Measurements from ENCODE around the gene CAPN12. TPM values are rescaled to one million over a fixed set of nuclear protein-coding genes. Genes with fewer than 3 reads are reported as not detected.

The CAPN12 gene
- total and polyA plus RNA-seq, 10 of the 15 experiments (the other 5 are each of a cell fraction or from before 2014, with no cell fraction given) = 0.64 to 4.6 (median 2.0) TPM

DNA sequence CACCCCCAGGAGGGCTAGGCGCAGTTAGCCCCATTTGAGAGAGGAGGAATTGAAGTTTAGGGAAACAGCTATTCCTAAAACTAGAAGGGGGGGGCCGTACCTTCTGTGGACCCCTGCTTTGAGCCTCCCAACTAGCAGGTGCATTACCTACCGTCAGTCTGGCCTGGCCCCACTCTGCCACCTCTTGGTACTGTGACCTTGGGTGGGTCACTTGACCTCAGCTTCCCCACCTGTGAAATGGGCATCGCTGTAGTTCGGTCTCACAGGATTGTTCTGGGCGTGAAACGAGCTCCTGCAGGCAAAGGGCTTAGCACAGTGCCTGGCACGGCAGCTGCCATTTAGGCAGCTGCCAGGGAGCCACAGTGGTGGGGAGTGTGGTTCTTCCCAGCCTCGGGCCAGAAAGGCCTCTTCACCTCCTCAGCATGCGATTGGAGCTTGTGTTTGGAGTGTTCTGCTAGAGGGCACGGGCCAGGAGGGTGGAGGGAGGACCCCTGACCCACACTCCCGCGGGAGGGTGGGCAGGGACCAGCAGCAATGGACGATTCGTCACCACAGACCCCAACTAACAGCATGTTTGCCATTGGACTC lies 32.0 kb downstream of the CAPN12 start:
- Histone ChIP-seq H3K36me3 (ENCODE audit: control insufficient read depth in 2 of 2, insufficient read depth in 2 of 2, low read length in 1 of 2) (peaks cover 23 to 53% of the 10 kb centered on the region in 2 experiments), H3K4me1 (ENCODE audit: control insufficient read depth, insufficient read depth, low read length) (no peaks in the 10 kb centered on the region), H3K4me2 (ENCODE audit: control insufficient read depth, insufficient read depth) (no peak overlapping the region), H3K27ac (ENCODE audit: control insufficient read depth, insufficient read depth) (no peak overlapping the region), H4K20me1 (ENCODE audit: control insufficient read depth, insufficient read depth) (no peaks in the 10 kb centered on the region), H3K27me3 (replicated peaks in 1 of 2; ENCODE audit: control insufficient read depth in 2 of 2, insufficient read depth in 2 of 2, low read length in 1 of 2) (no peaks in the 10 kb centered on the region), H3K9ac (ENCODE audit: control insufficient read depth, insufficient read depth, low read length) (no peak overlapping the region), H3K9me3 (replicated peaks; ENCODE audit: control insufficient read depth, insufficient read depth, low read length) (no peaks in the 10 kb centered on the region), H2AFZ (ENCODE audit: control insufficient read depth, low read depth, low read length) (no peak overlapping the region), H3K4me3 (no peak overlapping the region), H3K79me2 (ENCODE audit: control insufficient read depth, insufficient read depth, low read length) (no peaks in the 10 kb centered on the region)
- CTCF ChIA-PET = no interaction called here
- in situ Hi-C loops (cut with MboI) = no loop called here
- DNase-seq (ENCODE audit: low read depth, low spot score) = no peak
- no peak for ATAC-seq
- 81% methylated on average over 10 of the region's 15 CpGs for WGBS (ENCODE audit: insufficient coverage, insufficient replicate concordance, low lambda C conversion rate, missing lambda C conversion rate)
- BruUV-seq (replicated peaks) = no TSS peak
- intact Hi-C loops (cut with micrococcal nuclease; ENCODE audit: unreplicated experiment) = no loop called here
- TF ChIP-seq JUNB (IDR thresholded peaks at IDR 0.05) (no peak), FOXM1 (IDR thresholded peaks at IDR 0.05; ENCODE audit: low read depth, low read length) (no peak), HDAC2 (IDR thresholded peaks at IDR 0.05) (no peak)
- POLR2A ChIA-PET = no interaction called here
- SMC1A ChIA-PET (ENCODE audit: uncharacterized antibody, unreplicated experiment) = no interaction called here
- RAD21 ChIA-PET (ENCODE audit: unreplicated experiment) = no interaction called here
- FAIRE-seq = no peak

DNA sequence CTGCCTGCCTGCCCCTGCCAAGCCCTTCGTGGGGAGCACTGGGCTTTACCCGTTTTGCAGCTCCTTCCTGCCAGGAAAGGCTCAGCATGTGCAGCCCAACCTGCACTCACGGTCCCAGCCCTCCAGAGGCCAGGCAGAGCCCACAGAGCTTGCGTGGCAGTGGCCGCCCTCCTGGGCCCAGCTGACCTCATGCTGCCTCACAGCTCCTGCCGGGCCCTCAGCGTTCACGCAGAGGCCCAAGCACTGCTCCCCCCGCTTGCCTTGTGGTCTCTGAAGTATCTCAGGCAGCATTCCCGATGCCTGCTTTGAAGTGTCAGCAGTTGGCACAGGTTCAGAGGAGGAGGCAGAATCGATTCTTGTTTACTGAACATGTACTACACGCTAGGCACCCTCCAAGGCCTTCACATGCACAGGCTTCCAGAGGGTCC lies 32.5 kb downstream of the CAPN12 start:
- no peaks in the 10 kb centered on the region for H3K9me3 ChIP-seq (replicated peaks; ENCODE audit: control insufficient read depth, insufficient read depth, low read length)
- DNase-seq (ENCODE audit: low read depth, low spot score) (no peak), FAIRE-seq (no peak), ATAC-seq (no peak)
- no peak for TF ChIP-seq RAD21 (IDR thresholded peaks at IDR 0.05; ENCODE audit: insufficient read depth, low read depth, low read length)
- no peak for TF ChIP-seq ZNF384 (IDR thresholded peaks at IDR 0.05; ENCODE audit: borderline replicate concordance, low read depth, low read length)
- no peak for TF ChIP-seq NRF1 (conservative IDR thresholded peaks at IDR 0.05; ENCODE audit: low read depth, low read length)
- TF ChIP-seq ZSCAN29 (IDR thresholded peaks at IDR 0.05) = no peak
- TF ChIP-seq, protein P1, sequence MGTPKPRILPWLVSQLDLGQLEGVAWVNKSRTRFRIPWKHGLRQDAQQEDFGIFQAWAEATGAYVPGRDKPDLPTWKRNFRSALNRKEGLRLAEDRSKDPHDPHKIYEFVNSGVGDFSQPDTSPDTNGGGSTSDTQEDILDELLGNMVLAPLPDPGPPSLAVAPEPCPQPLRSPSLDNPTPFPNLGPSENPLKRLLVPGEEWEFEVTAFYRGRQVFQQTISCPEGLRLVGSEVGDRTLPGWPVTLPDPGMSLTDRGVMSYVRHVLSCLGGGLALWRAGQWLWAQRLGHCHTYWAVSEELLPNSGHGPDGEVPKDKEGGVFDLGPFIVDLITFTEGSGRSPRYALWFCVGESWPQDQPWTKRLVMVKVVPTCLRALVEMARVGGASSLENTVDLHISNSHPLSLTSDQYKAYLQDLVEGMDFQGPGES (IDR thresholded peaks at IDR 0.05) = no peak
- no peak overlapping the region for H3K4me3 ChIP-seq
- RAD21 ChIA-PET (ENCODE audit: unreplicated experiment) = no interaction called here
- H3K4me2 ChIP-seq (ENCODE audit: control insufficient read depth, insufficient read depth) = no peak overlapping the region
- intact Hi-C loops (cut with micrococcal nuclease; ENCODE audit: unreplicated experiment) = no loop called here
- peaks cover 27 to 52% of the 10 kb centered on the region in 2 experiments for H3K36me3 ChIP-seq (ENCODE audit: control insufficient read depth in 2 of 2, insufficient read depth in 2 of 2, low read length in 1 of 2)
- 88% methylated on average over 12 of the region's 12 CpGs for WGBS (ENCODE audit: insufficient coverage, insufficient replicate concordance, low lambda C conversion rate, missing lambda C conversion rate)
- no peaks in the 10 kb centered on the region for H3K79me2 ChIP-seq (ENCODE audit: control insufficient read depth, insufficient read depth, low read length)
- no peaks in the 10 kb centered on the region for H3K27me3 ChIP-seq (replicated peaks in 1 of 2; ENCODE audit: control insufficient read depth in 2 of 2, insufficient read depth in 2 of 2, low read length in 1 of 2)
- SMC1A ChIA-PET (ENCODE audit: uncharacterized antibody, unreplicated experiment) = no interaction called here
- no TSS peak for BruUV-seq (replicated peaks)
- POLR2A ChIA-PET = no interaction called here
- H3K9ac ChIP-seq (ENCODE audit: control insufficient read depth, insufficient read depth, low read length) = no peak overlapping the region
- H3K27ac ChIP-seq (ENCODE audit: control insufficient read depth, insufficient read depth) = no peak overlapping the region
- H2AFZ ChIP-seq (ENCODE audit: control insufficient read depth, low read depth, low read length) = no peak overlapping the region
- in situ Hi-C loops (cut with MboI) = no loop called here
- H3K4me1 ChIP-seq (ENCODE audit: control insufficient read depth, insufficient read depth, low read length) = no peaks in the 10 kb centered on the region
- H4K20me1 ChIP-seq (ENCODE audit: control insufficient read depth, insufficient read depth) = no peaks in the 10 kb centered on the region
- CTCF ChIA-PET = no interaction called here

Data from GM12878 (cell line).